IMR-90 (cell line): ENCODE measurements around the gene CD300LB.

ENCODE experiments used
- CEBPB ChIP-seq: IDR thresholded peaks from 2 replicates; pipeline ENCODE4 v1.6.1; 2012; ENCODE audit warnings: low read depth, low read length, improper control_type of control experiment
- CTCF ChIP-seq: conservative IDR thresholded peaks from 2 replicates; pipeline ENCODE4 v1.5.1; 2012; ENCODE audit warnings: mild to moderate bottlenecking, low read depth, low read length, improper control_type of control experiment
- FOS ChIP-seq: fragments of 150-350 bp; IDR thresholded peaks from 2 replicates; pipeline ENCODE4 v1.6.1; 2016; ENCODE audit warnings: low read depth, low read length
- MAZ ChIP-seq: IDR thresholded peaks from 2 replicates; pipeline ENCODE4 v1.6.1; 2012; ENCODE audit warnings: low read depth, mild to moderate bottlenecking, low read length, improper control_type of control experiment, moderate library complexity, borderline replicate concordance
- MXI1 ChIP-seq: IDR thresholded peaks from 2 replicates; pipeline ENCODE4 v1.6.1; 2012; ENCODE audit warnings: low read depth, mild to moderate bottlenecking, low read length, moderate library complexity, borderline replicate concordance
- POLR2A ChIP-seq: IDR thresholded peaks from 2 replicates; pipeline ENCODE4 v1.6.1; 2012; ENCODE audit warnings: mild to moderate bottlenecking, low read depth, low read length
- RAD21 ChIP-seq: IDR thresholded peaks from 2 replicates; pipeline ENCODE4 v1.6.1; 2012; ENCODE audit warnings: low read length, improper control_type of control experiment
- RFX5 ChIP-seq: IDR thresholded peaks from 2 replicates; pipeline ENCODE4 v1.8.0; 2012; ENCODE audit warnings: low read depth, mild to moderate bottlenecking, low read length, moderate library complexity

GRCh38 chr17:74523308-74523707, 8.0 kb downstream of the CD300LB start:
- TF ChIP-seq CTCF (no peak), POLR2A (no peak), FOS (no peak), MXI1 (no peak), RFX5 (no peak), CEBPB (no peak), RAD21 (no peak), MAZ (no peak)
